ENCODE measurements around the gene STEAP4. TPM values are rescaled to one million over a fixed set of nuclear protein-coding genes. Genes with fewer than 3 reads are reported as not detected.

Gene STEAP4
- total RNA-seq, 1 experiment from 2014 or later = 0.17 TPM

DNA sequence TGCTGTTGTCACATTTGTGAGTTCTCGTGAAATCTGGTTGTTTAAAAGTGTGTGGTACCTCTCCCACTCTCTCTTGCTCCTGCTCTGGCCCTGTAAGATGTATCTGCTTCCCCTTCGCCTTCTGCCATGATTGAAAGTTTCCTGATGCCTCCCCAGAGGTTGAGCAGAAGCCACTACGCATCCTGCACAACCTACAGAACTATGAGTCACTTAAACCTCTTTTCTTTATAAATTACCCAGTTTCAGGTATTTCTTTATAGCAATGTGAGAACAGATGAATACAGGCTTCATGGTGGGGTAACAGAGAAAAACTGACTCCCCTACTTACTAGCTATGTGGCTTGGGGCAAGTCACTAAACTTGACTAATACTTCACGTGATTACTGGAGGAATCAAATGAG, 18.0 kb upstream of the STEAP4 start:
- H3K36me3 Mint-ChIP-seq = 0 out of 2 replicates have a peak, but pooled peaks cover 3% of the 10 kb centered on the region
- peaks cover 10% of the 10 kb centered on the region; the same call in 1 of the 2 replicates for H3K9me3 Mint-ChIP-seq
- no peaks in the 10 kb centered on the region for H3K27me3 Mint-ChIP-seq (ENCODE audit: low read depth)
- H3K4me3 Mint-ChIP-seq = no peak overlapping the region
- ATAC-seq = no peak
- H3K4me1 Mint-ChIP-seq = peaks cover 19% of the 10 kb centered on the region
- CTCF ChIA-PET = no interaction called here
- no peak for DNase-seq (ENCODE audit: low spot score)
- TF ChIP-seq JAZF1 (CRISPR knock-in tag; IDR thresholded peaks at IDR 0.05) = no peak
- TF ChIP-seq SOX15 (CRISPR knock-in tag; IDR thresholded peaks at IDR 0.05) = no peak
- no peak for TF ChIP-seq TEAD1 (CRISPR knock-in tag; IDR thresholded peaks at IDR 0.05)
- no peak for TF ChIP-seq NR3C1 (CRISPR knock-in tag; conservative IDR thresholded peaks at IDR 0.05; ENCODE audit: low read depth)
- TF ChIP-seq SP1 (CRISPR knock-in tag; conservative IDR thresholded peaks at IDR 0.05) = no peak
- no peak for TF ChIP-seq TCF7 (CRISPR knock-in tag; IDR thresholded peaks at IDR 0.05; ENCODE audit: low read depth)
- no peak for TF ChIP-seq ZNF232 (CRISPR knock-in tag; IDR thresholded peaks at IDR 0.05)
- H3K27ac Mint-ChIP-seq = no peak overlapping the region
- POLR2A ChIA-PET = no interaction called here

DNA sequence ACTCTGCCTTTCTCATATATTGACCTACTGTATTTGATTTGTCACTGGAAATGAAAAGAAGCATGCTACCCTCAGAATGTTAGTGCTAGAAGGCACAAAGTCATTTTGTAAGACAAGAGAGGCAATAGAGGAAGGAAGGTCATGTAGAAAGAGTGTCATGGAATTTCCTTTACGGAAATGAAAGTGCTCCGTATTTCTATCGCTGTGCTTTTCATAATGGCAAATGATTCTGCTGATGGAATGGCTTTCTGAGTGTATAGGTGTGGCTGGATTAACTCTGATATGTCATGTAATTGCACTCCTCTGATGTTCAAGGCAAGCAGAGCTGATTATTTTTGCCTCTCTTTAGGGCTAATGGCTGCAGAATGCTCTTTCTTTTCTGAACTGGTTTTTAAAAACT, 15.5 kb upstream of the STEAP4 start:
- ATAC-seq (no peak), DNase-seq (ENCODE audit: low spot score) (no peak)
- Mint-ChIP-seq H3K27ac (no peak overlapping the region), H3K4me1 (peaks cover 19% of the 10 kb centered on the region), H3K36me3 (no peaks in the 10 kb centered on the region), H3K4me3 (no peak overlapping the region), H3K9me3 (no peaks in the 10 kb centered on the region), H3K27me3 (ENCODE audit: low read depth) (no peaks in the 10 kb centered on the region)
- CTCF ChIA-PET = interaction anchor here (1.1 kb wide), 1 partner anchor 79 kb away, joined by 4 read pairs; no protein-coding TSS in a partner anchor
- TF ChIP-seq GRHL2 (CRISPR knock-in tag; IDR thresholded peaks at IDR 0.05; ENCODE audit: insufficient replicate concordance, severe bottlenecking) = no peak
- no peak for TF ChIP-seq KAT7 (CRISPR knock-in tag; IDR thresholded peaks at IDR 0.05; ENCODE audit: borderline replicate concordance)
- no peak for TF ChIP-seq JAZF1 (CRISPR knock-in tag; IDR thresholded peaks at IDR 0.05)
- no peak for TF ChIP-seq SMAD3 (CRISPR knock-in tag; IDR thresholded peaks at IDR 0.05; ENCODE audit: borderline replicate concordance)
- TF ChIP-seq, protein P1, sequence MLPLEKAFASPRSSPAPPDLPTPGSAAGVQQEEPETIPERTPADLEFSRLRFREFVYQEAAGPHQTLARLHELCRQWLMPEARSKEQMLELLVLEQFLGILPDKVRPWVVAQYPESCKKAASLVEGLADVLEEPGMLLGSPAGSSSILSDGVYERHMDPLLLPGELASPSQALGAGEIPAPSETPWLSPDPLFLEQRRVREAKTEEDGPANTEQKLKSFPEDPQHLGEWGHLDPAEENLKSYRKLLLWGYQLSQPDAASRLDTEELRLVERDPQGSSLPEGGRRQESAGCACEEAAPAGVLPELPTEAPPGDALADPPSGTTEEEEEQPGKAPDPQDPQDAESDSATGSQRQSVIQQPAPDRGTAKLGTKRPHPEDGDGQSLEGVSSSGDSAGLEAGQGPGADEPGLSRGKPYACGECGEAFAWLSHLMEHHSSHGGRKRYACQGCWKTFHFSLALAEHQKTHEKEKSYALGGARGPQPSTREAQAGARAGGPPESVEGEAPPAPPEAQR (CRISPR knock-in tag; IDR thresholded peaks at IDR 0.05) = no peak
- TF ChIP-seq, protein P2, sequence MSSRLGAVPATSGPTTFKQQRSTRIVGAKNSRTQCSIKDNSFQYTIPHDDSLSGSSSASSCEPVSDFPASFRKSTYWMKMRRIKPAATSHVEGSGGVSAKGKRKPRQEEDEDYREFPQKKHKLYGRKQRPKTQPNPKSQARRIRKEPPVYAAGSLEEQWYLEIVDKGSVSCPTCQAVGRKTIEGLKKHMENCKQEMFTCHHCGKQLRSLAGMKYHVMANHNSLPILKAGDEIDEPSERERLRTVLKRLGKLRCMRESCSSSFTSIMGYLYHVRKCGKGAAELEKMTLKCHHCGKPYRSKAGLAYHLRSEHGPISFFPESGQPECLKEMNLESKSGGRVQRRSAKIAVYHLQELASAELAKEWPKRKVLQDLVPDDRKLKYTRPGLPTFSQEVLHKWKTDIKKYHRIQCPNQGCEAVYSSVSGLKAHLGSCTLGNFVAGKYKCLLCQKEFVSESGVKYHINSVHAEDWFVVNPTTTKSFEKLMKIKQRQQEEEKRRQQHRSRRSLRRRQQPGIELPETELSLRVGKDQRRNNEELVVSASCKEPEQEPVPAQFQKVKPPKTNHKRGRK (CRISPR knock-in tag; IDR thresholded peaks at IDR 0.05; ENCODE audit: borderline replicate concordance) = no peak
- no peak for TF ChIP-seq GABPB1 (CRISPR knock-in tag; IDR thresholded peaks at IDR 0.05)
- no peak for TF ChIP-seq ZNF317 (CRISPR knock-in tag; IDR thresholded peaks at IDR 0.05; ENCODE audit: borderline replicate concordance, low read depth)
- TF ChIP-seq, protein P3, sequence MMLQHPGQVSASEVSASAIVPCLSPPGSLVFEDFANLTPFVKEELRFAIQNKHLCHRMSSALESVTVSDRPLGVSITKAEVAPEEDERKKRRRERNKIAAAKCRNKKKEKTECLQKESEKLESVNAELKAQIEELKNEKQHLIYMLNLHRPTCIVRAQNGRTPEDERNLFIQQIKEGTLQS (CRISPR knock-in tag; conservative IDR thresholded peaks at IDR 0.05) = no peak
- TF ChIP-seq, protein P4, sequence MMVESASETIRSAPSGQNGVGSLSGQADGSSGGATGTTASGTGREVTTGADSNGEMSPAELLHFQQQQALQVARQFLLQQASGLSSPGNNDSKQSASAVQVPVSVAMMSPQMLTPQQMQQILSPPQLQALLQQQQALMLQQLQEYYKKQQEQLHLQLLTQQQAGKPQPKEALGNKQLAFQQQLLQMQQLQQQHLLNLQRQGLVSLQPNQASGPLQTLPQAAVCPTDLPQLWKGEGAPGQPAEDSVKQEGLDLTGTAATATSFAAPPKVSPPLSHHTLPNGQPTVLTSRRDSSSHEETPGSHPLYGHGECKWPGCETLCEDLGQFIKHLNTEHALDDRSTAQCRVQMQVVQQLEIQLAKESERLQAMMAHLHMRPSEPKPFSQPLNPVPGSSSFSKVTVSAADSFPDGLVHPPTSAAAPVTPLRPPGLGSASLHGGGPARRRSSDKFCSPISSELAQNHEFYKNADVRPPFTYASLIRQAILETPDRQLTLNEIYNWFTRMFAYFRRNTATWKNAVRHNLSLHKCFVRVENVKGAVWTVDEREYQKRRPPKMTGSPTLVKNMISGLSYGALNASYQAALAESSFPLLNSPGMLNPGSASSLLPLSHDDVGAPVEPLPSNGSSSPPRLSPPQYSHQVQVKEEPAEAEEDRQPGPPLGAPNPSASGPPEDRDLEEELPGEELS (CRISPR knock-in tag; IDR thresholded peaks at IDR 0.05) = no peak
- TF ChIP-seq NR2C2 (CRISPR knock-in tag; IDR thresholded peaks at IDR 0.05) = no peak
- no peak for TF ChIP-seq TP53 (CRISPR knock-in tag; IDR thresholded peaks at IDR 0.05)
- TF ChIP-seq, protein P5, sequence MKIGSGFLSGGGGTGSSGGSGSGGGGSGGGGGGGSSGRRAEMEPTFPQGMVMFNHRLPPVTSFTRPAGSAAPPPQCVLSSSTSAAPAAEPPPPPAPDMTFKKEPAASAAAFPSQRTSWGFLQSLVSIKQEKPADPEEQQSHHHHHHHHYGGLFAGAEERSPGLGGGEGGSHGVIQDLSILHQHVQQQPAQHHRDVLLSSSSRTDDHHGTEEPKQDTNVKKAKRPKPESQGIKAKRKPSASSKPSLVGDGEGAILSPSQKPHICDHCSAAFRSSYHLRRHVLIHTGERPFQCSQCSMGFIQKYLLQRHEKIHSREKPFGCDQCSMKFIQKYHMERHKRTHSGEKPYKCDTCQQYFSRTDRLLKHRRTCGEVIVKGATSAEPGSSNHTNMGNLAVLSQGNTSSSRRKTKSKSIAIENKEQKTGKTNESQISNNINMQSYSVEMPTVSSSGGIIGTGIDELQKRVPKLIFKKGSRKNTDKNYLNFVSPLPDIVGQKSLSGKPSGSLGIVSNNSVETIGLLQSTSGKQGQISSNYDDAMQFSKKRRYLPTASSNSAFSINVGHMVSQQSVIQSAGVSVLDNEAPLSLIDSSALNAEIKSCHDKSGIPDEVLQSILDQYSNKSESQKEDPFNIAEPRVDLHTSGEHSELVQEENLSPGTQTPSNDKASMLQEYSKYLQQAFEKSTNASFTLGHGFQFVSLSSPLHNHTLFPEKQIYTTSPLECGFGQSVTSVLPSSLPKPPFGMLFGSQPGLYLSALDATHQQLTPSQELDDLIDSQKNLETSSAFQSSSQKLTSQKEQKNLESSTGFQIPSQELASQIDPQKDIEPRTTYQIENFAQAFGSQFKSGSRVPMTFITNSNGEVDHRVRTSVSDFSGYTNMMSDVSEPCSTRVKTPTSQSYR (CRISPR knock-in tag; IDR thresholded peaks at IDR 0.05) = no peak
- TF ChIP-seq SP1 (CRISPR knock-in tag; conservative IDR thresholded peaks at IDR 0.05) = no peak
- TF ChIP-seq, protein P6, sequence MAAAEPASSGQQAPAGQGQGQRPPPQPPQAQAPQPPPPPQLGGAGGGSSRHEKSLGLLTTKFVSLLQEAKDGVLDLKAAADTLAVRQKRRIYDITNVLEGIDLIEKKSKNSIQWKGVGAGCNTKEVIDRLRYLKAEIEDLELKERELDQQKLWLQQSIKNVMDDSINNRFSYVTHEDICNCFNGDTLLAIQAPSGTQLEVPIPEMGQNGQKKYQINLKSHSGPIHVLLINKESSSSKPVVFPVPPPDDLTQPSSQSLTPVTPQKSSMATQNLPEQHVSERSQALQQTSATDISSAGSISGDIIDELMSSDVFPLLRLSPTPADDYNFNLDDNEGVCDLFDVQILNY (CRISPR knock-in tag; IDR thresholded peaks at IDR 0.05) = no peak
- TF ChIP-seq ZNF416 (CRISPR knock-in tag; IDR thresholded peaks at IDR 0.05) = no peak
- TF ChIP-seq, protein P7, sequence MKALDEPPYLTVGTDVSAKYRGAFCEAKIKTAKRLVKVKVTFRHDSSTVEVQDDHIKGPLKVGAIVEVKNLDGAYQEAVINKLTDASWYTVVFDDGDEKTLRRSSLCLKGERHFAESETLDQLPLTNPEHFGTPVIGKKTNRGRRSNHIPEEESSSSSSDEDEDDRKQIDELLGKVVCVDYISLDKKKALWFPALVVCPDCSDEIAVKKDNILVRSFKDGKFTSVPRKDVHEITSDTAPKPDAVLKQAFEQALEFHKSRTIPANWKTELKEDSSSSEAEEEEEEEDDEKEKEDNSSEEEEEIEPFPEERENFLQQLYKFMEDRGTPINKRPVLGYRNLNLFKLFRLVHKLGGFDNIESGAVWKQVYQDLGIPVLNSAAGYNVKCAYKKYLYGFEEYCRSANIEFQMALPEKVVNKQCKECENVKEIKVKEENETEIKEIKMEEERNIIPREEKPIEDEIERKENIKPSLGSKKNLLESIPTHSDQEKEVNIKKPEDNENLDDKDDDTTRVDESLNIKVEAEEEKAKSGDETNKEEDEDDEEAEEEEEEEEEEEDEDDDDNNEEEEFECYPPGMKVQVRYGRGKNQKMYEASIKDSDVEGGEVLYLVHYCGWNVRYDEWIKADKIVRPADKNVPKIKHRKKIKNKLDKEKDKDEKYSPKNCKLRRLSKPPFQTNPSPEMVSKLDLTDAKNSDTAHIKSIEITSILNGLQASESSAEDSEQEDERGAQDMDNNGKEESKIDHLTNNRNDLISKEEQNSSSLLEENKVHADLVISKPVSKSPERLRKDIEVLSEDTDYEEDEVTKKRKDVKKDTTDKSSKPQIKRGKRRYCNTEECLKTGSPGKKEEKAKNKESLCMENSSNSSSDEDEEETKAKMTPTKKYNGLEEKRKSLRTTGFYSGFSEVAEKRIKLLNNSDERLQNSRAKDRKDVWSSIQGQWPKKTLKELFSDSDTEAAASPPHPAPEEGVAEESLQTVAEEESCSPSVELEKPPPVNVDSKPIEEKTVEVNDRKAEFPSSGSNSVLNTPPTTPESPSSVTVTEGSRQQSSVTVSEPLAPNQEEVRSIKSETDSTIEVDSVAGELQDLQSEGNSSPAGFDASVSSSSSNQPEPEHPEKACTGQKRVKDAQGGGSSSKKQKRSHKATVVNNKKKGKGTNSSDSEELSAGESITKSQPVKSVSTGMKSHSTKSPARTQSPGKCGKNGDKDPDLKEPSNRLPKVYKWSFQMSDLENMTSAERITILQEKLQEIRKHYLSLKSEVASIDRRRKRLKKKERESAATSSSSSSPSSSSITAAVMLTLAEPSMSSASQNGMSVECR (CRISPR knock-in tag; IDR thresholded peaks at IDR 0.05; ENCODE audit: borderline replicate concordance) = no peak
- TF ChIP-seq ZNF263 (CRISPR knock-in tag; IDR thresholded peaks at IDR 0.05; ENCODE audit: low read depth) = no peak
- POLR2A ChIA-PET = no interaction called here
